ENCODE results near the gene FANCD2.
"Not testable (repeated sequence)": the region's sequence is repeated elsewhere in the genome, so short reads cannot be mapped to it uniquely, and the experiment has no call there.

The FANCD2 gene

DNA sequence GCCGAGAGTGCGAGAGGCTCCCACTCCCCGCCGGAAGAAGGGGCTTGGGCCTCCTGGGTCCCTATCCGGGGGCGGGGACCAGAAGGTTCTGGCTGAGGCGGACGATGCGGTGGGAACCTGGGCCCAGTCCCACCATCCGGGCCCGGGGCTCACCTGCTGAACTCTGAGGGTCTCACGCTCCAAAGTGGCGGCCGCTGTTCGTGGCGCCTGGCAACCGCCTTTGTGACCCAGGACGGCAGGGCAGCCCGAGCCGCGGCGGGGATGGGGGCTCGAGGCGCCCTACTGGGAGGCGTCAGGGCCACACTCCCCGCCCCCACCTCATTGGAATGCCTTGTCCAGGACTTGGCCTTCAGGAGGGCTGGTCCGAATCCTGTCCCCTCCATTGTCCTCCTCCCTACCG lies 81.9 kb downstream of the FANCD2 start, which contains the start of gene FANCD2OS:
TSS of gene FANCD2OS (minus strand) at position 165 of the 400 bp plus-strand sequence. CDS start 3,481 bp downstream, outside the sequence.
- TF ChIP-seq ZNF274 (IDR thresholded peaks at IDR 0.05; ENCODE audit: low read depth, low read length): no peak
- no peak within 1 kb of the TSS for H3K4me3 ChIP-seq (ENCODE audit: low read length)

DNA sequence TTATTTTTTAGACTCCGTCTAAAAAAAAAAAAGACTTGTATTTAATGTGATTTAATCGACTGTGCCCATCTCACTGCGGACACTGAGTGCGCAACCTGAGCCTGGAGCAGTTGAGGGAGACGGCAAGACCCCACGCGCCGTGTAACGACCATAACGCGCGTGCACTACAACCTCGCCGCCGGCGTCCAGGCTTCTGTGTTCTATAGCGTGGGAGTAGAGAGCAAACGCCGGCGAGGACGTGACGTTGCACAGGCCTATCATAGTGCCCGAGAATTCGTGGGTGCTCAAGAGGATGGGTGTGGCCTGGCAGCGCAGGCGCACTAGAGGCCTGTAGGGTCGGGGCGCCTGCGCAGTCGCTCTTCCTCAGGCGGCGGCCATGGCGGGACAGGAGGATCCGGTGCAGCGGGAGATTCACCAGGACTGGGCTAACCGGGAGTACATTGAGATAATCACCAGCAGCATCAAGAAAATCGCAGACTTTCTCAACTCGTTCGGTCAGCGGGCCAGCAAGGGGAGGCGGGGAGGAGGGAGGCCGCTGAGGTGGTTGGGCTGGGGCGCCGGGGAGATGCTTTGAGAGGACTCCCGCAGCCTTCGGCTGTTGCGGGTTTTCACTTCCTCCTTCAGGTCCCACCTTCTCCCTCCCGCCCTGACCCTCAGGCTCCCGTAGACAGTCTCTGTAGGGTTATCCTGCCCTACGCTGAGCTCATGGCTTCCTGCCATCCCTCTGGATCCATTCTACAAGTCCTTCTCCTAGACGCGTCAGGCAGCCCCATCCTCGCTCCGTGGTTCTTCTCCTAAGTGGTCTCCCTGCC lies 89.3 kb downstream of the FANCD2 start, which contains the start of gene BRK1:
TSS of gene BRK1 (plus strand) at position 350 of the 812 bp plus-strand sequence. CDS start at position 377, 27 bp downstream.
- H3K4me3 ChIP-seq (ENCODE audit: low read length): peak within 1 kb of the TSS; percentile 78
- TF ChIP-seq ZNF274 (IDR thresholded peaks at IDR 0.05; ENCODE audit: low read depth, low read length): no peak

DNA sequence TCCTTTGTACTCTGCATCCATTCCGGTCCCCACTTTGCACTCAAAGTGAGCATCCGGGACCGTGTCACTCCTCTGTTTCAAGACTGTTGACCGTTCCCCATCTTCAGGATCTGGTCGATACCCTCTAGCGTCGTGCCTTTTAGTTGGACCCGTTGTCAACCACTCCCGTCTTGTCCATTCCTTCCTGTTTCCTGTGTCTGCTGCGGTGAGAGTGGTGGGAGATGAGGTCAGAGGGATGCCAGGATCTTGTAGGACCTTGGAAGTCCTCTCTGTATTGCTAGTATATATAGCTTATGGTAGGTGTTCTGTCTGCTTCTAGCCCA lies 89.9 kb downstream of the FANCD2 start:
- H3K4me3 ChIP-seq (ENCODE audit: low read length): peak overlapping the region; percentile 78
- no peak for TF ChIP-seq ZNF274 (IDR thresholded peaks at IDR 0.05; ENCODE audit: low read depth, low read length)

DNA sequence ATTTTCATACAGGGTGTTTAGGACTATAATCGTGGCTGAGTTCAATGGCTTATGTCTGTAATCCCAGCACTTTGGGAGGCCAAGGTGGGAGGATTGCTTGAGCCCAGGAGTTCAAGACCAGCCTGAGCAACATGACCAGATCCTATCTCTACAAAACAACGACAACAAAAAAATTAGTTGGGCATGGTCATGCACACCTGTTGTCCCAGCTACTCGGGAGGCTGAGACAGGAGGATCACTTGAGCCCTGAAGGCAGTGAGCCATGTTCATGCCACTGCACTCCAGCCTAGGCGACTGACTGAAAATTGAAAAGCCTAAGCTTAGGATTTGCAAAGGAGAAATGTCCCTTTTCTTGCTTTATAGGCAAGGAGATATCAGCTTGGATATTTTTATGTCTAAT lies 90.7 kb downstream of the FANCD2 start:
- TF ChIP-seq ZNF274 (IDR thresholded peaks at IDR 0.05; ENCODE audit: low read depth, low read length): no peak
- peak overlapping the region; percentile 78 for H3K4me3 ChIP-seq (ENCODE audit: low read length)

DNA sequence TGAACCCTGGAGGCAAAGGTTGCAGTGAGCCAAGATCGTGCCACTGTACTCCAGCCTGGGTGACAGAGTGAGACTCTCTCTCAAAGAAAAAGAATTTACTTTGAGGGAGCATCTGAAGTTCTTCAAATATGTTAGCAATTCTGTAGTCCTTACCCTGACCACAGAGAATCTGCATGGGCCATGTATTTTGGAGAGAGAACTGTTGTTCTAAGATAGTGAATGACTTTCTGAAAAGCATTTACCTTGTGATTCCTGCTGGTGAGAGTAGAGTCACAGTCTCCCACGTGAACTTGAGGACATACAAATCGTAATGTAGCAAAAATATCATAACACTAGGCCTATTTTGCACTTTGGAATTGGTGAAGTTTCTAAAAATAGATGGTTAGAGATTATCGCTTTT lies 93.1 kb downstream of the FANCD2 start:
- H3K4me3 ChIP-seq (ENCODE audit: low read length): no peak overlapping the region
- TF ChIP-seq ZNF274 (IDR thresholded peaks at IDR 0.05; ENCODE audit: low read depth, low read length): no peak

DNA sequence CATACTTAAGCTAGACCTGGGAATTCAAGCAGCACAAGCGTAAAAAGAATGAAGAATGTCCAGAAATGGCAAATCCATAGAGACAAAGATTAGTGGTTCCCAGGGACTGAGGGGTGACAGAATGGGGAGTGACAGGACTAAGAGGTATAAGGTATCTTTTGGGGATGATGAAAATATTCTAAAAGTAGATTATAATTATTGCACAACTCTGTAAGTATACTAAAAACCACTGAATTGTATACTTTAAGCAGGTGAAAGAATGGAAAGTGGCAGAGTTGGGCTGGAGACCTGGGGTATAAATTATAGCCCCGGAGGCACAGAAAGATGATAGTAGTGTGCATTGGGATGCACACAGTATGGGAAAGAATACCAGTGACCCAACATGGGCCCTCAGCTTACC lies 94.8 kb downstream of the FANCD2 start:
- H3K4me3 ChIP-seq (ENCODE audit: low read length): no peak overlapping the region

DNA sequence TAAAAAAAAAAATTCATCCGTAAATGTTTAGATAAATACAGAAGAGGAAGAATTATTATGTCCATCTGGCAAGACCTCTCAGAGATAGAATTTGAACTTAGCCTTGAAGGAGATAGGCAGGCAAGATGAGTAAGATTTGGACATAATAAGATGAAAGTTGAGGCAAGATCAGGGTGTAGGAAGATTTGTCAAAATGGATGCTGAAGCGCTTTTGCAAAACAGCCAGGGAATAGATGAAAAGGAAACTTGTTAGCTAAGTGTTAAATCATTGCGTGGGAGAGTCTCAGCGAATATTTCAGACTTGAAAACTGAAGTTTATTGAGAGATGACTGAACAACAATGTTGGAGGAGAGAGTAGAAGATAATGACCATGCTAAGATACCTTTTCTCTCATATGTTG lies 96.5 kb downstream of the FANCD2 start:
- no peak for TF ChIP-seq ZNF274 (IDR thresholded peaks at IDR 0.05; ENCODE audit: low read depth, low read length)
- H3K4me3 ChIP-seq (ENCODE audit: low read length): no peak overlapping the region

More for the DNA sequence above, 94.8 kb downstream of the FANCD2 start:
- TF ChIP-seq ZNF274 (IDR thresholded peaks at IDR 0.05; ENCODE audit: low read depth, low read length): no peak

DNA sequence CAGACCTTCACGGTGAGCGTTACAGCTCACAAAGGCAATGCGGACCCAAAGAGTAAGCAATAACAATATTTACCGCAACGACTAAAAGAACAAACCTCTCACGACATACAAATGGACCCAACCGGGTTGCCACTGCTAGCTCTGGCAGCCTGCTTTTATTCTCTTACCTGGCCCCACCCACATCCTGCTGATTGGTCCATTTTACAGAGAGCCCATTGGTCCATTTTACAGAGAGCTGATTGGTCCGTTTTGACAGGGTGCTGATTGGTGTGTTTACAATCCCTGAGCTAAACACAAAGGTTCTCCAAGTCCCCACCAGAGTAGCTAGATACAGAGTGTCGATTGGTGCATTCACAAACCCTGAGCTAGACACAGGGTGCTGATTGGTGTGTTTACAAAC lies 109.6 kb downstream of the FANCD2 start:
- not testable (repeated sequence) for H3K4me3 ChIP-seq (ENCODE audit: low read length)

DNA sequence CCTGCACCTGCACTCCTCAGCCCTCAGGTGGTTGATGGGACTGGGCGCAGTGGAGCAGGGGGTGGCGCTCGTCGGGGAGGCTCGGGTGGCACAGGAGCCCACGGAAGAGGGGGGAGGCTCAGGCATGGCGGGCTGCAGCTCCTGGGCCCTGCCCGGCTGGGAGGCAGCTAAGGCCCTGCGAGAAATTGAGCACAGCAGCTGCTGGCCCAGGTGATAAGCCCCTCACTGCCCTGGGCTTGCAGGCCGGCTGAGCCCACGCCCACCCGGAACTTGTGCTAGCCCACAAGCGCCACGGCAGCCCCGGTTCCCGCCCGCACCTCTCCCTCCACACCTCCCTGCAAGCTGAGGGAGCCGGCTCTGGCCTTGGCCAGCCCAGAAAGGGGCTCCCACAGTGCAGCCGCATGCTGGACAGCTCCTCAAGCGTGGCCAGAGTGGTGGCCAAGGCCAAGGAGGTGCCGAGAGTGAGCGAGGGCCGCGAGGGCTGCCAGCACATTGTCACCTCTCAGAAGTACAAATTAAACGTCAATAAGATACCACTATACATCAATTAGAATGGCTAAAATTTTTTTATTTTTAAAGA lies 110.3 kb downstream of the FANCD2 start:
- no peak overlapping the region for H3K4me3 ChIP-seq (ENCODE audit: low read length)
- no peak for TF ChIP-seq ZNF274 (IDR thresholded peaks at IDR 0.05; ENCODE audit: low read depth, low read length)

DNA sequence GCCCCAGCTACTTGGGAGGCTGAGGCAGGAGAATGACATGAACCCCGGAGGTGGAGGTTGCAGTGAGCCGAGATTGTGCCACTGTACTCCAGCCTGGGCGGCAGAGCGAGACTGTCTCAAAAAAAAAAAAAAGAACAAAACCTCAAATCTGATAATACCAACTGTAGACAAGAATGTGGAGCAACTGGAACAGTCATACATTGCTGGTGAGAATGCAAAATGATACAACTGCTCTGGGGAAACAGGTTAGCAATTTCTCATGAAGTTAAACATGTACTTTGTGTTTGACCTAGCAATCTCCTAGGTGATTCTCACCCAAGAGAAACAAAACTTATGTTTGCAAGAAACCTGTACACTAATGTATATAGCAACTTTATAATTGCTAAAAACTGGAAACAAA lies 110.9 kb downstream of the FANCD2 start:
- TF ChIP-seq ZNF274 (IDR thresholded peaks at IDR 0.05; ENCODE audit: low read depth, low read length): no peak
- no peak overlapping the region for H3K4me3 ChIP-seq (ENCODE audit: low read length)

DNA sequence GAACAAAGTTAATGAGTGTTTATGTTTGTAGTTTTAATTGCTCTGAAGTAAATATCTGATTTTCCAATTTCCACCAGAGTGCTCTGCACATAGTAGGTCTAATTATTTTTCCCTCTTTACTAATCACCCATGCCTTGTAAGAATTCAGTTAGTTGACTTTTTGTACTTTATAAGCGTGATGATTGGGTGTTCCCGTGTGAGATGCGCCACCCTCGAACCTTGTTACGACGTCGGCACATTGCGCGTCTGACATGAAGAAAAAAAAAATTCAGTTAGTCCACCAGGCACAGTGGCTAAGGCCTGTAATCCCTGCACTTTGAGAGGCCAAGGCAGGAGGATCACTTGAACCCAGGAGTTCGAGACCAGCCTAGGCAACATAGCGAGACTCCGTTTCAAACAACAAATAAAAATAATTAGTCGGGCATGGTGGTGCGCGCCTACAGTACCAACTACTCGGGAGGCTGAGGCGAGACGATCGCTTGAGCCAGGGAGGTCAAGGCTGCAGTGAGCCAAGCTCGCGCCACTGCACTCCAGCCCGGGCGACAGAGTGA lies 114.8 kb downstream of the FANCD2 start:
- TF ChIP-seq ZNF274 (IDR thresholded peaks at IDR 0.05; ENCODE audit: low read depth, low read length): no peak
- H3K4me3 ChIP-seq (ENCODE audit: low read length): no peak overlapping the region; the same call in 1 of the 2 replicates

DNA sequence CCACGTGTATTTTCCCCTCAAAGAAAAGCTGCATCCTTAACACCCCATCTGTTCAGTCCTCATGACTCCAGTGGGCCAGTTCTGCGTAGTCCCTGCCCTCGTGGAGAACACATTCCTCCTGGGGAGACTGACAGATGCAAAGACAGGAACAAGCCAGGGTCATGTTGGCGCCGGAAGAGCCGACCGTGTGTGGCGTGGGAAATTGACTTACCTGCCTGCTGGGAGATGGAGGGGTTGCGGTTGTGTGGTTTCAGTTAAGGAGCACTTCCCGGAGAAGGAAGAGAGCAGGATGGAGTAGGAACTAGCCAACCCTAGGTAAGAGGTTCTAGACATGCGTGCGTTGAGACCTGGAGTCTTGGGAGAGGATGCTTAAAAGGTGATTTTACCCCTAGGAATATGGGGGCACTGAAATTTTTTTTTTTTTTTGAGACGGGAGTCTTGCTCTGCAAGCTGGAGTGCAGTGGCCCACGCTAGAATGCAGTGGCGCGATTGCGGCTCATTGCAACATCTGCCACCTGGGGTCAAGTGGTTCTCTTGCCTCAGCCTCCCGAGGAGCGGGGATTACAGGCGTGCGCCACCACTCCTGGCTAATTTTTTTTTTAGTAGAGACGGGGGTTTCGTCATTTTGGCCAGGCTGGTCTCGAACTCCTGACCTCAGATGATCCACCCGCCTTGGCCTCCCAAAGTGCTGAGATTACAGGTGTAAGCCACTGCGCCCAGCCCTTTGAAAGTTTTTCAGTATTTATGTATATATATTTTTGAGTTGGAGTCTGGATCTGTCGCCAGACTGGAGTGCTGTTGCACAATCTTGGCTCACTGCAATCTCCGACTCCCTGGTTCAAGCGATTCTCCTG lies 116.7 kb downstream of the FANCD2 start:
- no peak for TF ChIP-seq ZNF274 (IDR thresholded peaks at IDR 0.05; ENCODE audit: low read depth, low read length)
- peak overlapping the region; percentile 76 for H3K4me3 ChIP-seq (ENCODE audit: low read length)

DNA sequence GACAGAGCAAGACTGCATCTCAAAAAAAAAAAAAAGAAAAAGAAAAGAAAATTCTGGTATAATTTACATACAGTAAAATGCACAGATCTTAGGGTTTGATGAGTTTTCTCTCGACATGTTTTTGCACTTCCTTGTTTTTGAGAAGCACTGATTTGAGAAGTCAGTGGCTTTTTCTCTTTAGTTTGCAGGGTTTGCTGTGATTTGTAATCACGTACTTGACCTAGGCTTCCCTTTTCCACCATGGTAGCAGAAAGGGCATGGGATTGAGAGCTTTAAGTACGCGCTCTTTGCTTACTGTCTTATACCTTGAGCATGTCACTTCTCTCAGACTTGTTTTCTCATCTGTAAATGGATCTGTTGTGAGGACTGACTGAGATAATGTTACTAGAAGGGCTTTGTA lies 119.4 kb downstream of the FANCD2 start:
- TF ChIP-seq ZNF274 (IDR thresholded peaks at IDR 0.05; ENCODE audit: low read depth, low read length): no peak
- H3K4me3 ChIP-seq (ENCODE audit: low read length): no peak overlapping the region

DNA sequence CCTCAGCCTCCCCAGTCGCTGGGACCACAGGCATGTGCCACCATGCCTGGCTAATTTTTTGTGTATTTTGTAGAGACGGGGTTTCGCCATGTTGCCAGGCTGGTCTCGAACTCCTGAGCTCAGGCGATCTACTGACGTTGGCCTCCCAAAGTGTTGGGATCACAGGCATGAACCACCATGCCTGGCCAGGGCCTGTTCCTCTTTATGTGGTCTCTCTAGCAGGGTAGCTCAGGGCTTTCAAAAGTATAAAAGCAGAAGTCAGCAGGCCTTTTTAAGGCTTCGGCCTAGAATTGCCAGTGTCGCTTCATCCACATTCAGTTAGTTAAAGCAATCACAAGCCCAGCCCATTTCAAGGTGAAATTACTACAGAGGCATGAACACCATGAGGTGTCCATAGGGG lies 123.0 kb downstream of the FANCD2 start:
- no peak overlapping the region for H3K4me3 ChIP-seq (ENCODE audit: low read length)
- TF ChIP-seq ZNF274 (IDR thresholded peaks at IDR 0.05; ENCODE audit: low read depth, low read length): no peak
